Measurements from ENCODE around the gene TMEM41A. TPM values are rescaled to one million over a fixed set of nuclear protein-coding genes. Genes with fewer than 3 reads are reported as not detected.

TMEM41A gene
- polyA plus RNA-seq, 1 donor from 2014 or later: 12.9 TPM

- Histone ChIP-seq H3K9me2 (ENCODE audit: insufficient read depth, low read length) (no peaks in the 10 kb centered on the region), H3K4me3 (ENCODE audit: low read length) (no peak overlapping the region), H3F3A (ENCODE audit: insufficient read depth, low read length, poor library complexity, severe bottlenecking) (peaks cover 2% of the 10 kb centered on the region), H3K79me2 (replicated peaks; ENCODE audit: insufficient read depth, low read length) (no peaks in the 10 kb centered on the region), H3K9me3 (ENCODE audit: low read length) (no peaks in the 10 kb centered on the region), H3K36me3 (ENCODE audit: insufficient read depth, low read length) (no peaks in the 10 kb centered on the region), H3K9ac (ENCODE audit: low read length) (no peak overlapping the region), H2AFZ (ENCODE audit: low read depth, low read length) (no peak overlapping the region), H3K27me3 (ENCODE audit: insufficient read depth, low read depth, low read length) (no peaks in the 10 kb centered on the region), H3K27ac (ENCODE audit: low read length) (no peak overlapping the region), H4K20me1 (ENCODE audit: insufficient read depth) (no peaks in the 10 kb centered on the region), H3K4me2 (ENCODE audit: low read length) (no peak overlapping the region)
- TF ChIP-seq TAF1 (IDR thresholded peaks at IDR 0.05; ENCODE audit: low read depth) (no peak), EP300 (conservative IDR thresholded peaks at IDR 0.05; ENCODE audit: poor library complexity, severe bottlenecking) (no peak), CTCF (IDR thresholded peaks at IDR 0.05; ENCODE audit: poor library complexity, severe bottlenecking) (no peak), MXI1 (conservative IDR thresholded peaks at IDR 0.05; ENCODE audit: poor library complexity, severe bottlenecking) (no peak), EZH2 (IDR thresholded peaks at IDR 0.05; ENCODE audit: borderline replicate concordance, insufficient read depth, low read length, poor library complexity, severe bottlenecking) (no peak), REST (IDR thresholded peaks at IDR 0.05; ENCODE audit: borderline replicate concordance) (no peak), POLR2AphosphoS5 (IDR thresholded peaks at IDR 0.05) (no peak), RAD21 (conservative IDR thresholded peaks at IDR 0.05) (no peak), SMC3 (conservative IDR thresholded peaks at IDR 0.05; ENCODE audit: poor library complexity) (no peak)
Observed at GRCh38 chr3:185444329-185444728, 54.5 kb downstream of the TMEM41A start.

- no peak for TF ChIP-seq RAD21 (conservative IDR thresholded peaks at IDR 0.05)
- no peak for TF ChIP-seq EZH2 (IDR thresholded peaks at IDR 0.05; ENCODE audit: borderline replicate concordance, insufficient read depth, low read length, poor library complexity, severe bottlenecking)
- TF ChIP-seq POLR2AphosphoS5 (IDR thresholded peaks at IDR 0.05): no peak
- TF ChIP-seq SMC3 (conservative IDR thresholded peaks at IDR 0.05; ENCODE audit: poor library complexity): no peak
- TF ChIP-seq CTCF (IDR thresholded peaks at IDR 0.05; ENCODE audit: poor library complexity, severe bottlenecking): no peak
- TF ChIP-seq TAF1 (IDR thresholded peaks at IDR 0.05; ENCODE audit: low read depth): no peak
- no peak for TF ChIP-seq REST (IDR thresholded peaks at IDR 0.05; ENCODE audit: borderline replicate concordance)
- TF ChIP-seq EP300 (conservative IDR thresholded peaks at IDR 0.05; ENCODE audit: poor library complexity, severe bottlenecking): no peak
- TF ChIP-seq MXI1 (conservative IDR thresholded peaks at IDR 0.05; ENCODE audit: poor library complexity, severe bottlenecking): no peak
- no peaks in the 10 kb centered on the region for H4K20me1 ChIP-seq (ENCODE audit: insufficient read depth)
Observed at GRCh38 chr3:185442031-185442430, 56.8 kb downstream of the TMEM41A start.

More at GRCh38 chr3:185442031-185442430, 56.8 kb downstream of the TMEM41A start:
- Histone ChIP-seq H3K27ac (ENCODE audit: low read length) (peak overlapping the region; percentile 50), H3K79me2 (replicated peaks; ENCODE audit: insufficient read depth, low read length) (no peaks in the 10 kb centered on the region), H3K36me3 (ENCODE audit: insufficient read depth, low read length) (peaks cover 4% of the 10 kb centered on the region), H3K4me2 (ENCODE audit: low read length) (no peak overlapping the region), H3K9me3 (ENCODE audit: low read length) (no peaks in the 10 kb centered on the region), H2AFZ (ENCODE audit: low read depth, low read length) (no peak overlapping the region), H3K27me3 (ENCODE audit: insufficient read depth, low read depth, low read length) (no peaks in the 10 kb centered on the region), H3K9me2 (ENCODE audit: insufficient read depth, low read length) (no peaks in the 10 kb centered on the region), H3K9ac (ENCODE audit: low read length) (no peak overlapping the region), H3K4me3 (ENCODE audit: low read length) (no peak overlapping the region), H3F3A (ENCODE audit: insufficient read depth, low read length, poor library complexity, severe bottlenecking) (peaks cover 2% of the 10 kb centered on the region)
